ENCODE measurements around the gene STXBP5L. TPM values are rescaled to one million over a fixed set of nuclear protein-coding genes. Genes with fewer than 3 reads are reported as not detected.

Gene STXBP5L
- total RNA-seq, 1 donor from 2014 or later = 2.3 TPM

- Mint-ChIP-seq H3K9me3 (peaks cover 6% of the 10 kb centered on the region), H3K36me3 (no peaks in the 10 kb centered on the region), H3K4me3 (no peak overlapping the region), H3K27ac (no peak overlapping the region), H3K4me1 (no peaks in the 10 kb centered on the region), H3K27me3 (ENCODE audit: insufficient read depth, low read depth) (no peaks in the 10 kb centered on the region)
- TF ChIP-seq EZH2phosphoT487 (IDR thresholded peaks at IDR 0.05) (no peak), CTCF (IDR thresholded peaks at IDR 0.05) (no peak), EZH2 (IDR thresholded peaks at IDR 0.05) (no peak)
- no peaks in the 10 kb centered on the region for H3K4me1 ChIP-seq
- H3K27ac ChIP-seq = no peak overlapping the region
- H3K9ac ChIP-seq = no peak overlapping the region
- H3F3A ChIP-seq (ENCODE audit: low read depth) = no peaks in the 10 kb centered on the region
- no peak overlapping the region for H2AFZ ChIP-seq (replicated peaks)
- H3K79me2 ChIP-seq (ENCODE audit: low read depth) = no peaks in the 10 kb centered on the region
- H3K4me2 ChIP-seq = no peak overlapping the region
- DNase-seq (ENCODE audit: low spot score) = no peak
- H3K4me3 ChIP-seq = no peak overlapping the region
- no peaks in the 10 kb centered on the region for H4K20me1 ChIP-seq (ENCODE audit: low read depth)
- H3K36me3 ChIP-seq = no peaks in the 10 kb centered on the region
- no peaks in the 10 kb centered on the region for H3K9me3 ChIP-seq (ENCODE audit: low read depth)
- H3K27me3 ChIP-seq = no peaks in the 10 kb centered on the region
These were observed 344.7 kb downstream of the STXBP5L start for GRCh38 chr3:121252676-121253075.

- peaks cover 7% of the 10 kb centered on the region for H3K9me3 Mint-ChIP-seq
- no peaks in the 10 kb centered on the region for H3K4me1 Mint-ChIP-seq
- Histone ChIP-seq H3K27me3 (no peaks in the 10 kb centered on the region), H3K4me1 (no peaks in the 10 kb centered on the region), H3K27ac (no peak overlapping the region), H3F3A (ENCODE audit: low read depth) (no peaks in the 10 kb centered on the region), H3K4me3 (no peak overlapping the region), H3K9me3 (ENCODE audit: low read depth) (peaks cover 3% of the 10 kb centered on the region), H3K79me2 (ENCODE audit: low read depth) (no peaks in the 10 kb centered on the region), H2AFZ (replicated peaks) (no peak overlapping the region), H3K36me3 (no peaks in the 10 kb centered on the region), H3K4me2 (no peak overlapping the region), H4K20me1 (ENCODE audit: low read depth) (no peaks in the 10 kb centered on the region), H3K9ac (no peak overlapping the region)
- no peaks in the 10 kb centered on the region for H3K27me3 Mint-ChIP-seq (ENCODE audit: insufficient read depth, low read depth)
- DNase-seq (ENCODE audit: low spot score) = no peak
- TF ChIP-seq EZH2 (IDR thresholded peaks at IDR 0.05) (no peak), CTCF (IDR thresholded peaks at IDR 0.05) (no peak), EZH2phosphoT487 (IDR thresholded peaks at IDR 0.05) (no peak)
- no peaks in the 10 kb centered on the region for H3K36me3 Mint-ChIP-seq
- no peak overlapping the region for H3K4me3 Mint-ChIP-seq
- no peak overlapping the region for H3K27ac Mint-ChIP-seq
These were observed 361.4 kb downstream of the STXBP5L start for GRCh38 chr3:121269389-121269788.

- TF ChIP-seq EZH2phosphoT487 (IDR thresholded peaks at IDR 0.05) (no peak), CTCF (IDR thresholded peaks at IDR 0.05) (no peak), EZH2 (IDR thresholded peaks at IDR 0.05) (no peak)
- Histone ChIP-seq H3F3A (ENCODE audit: low read depth) (no peaks in the 10 kb centered on the region), H3K27me3 (no peaks in the 10 kb centered on the region), H3K9me3 (ENCODE audit: low read depth) (peaks cover 3% of the 10 kb centered on the region), H3K9ac (no peak overlapping the region), H2AFZ (replicated peaks) (no peak overlapping the region), H3K4me1 (no peaks in the 10 kb centered on the region), H3K27ac (no peak overlapping the region), H3K79me2 (ENCODE audit: low read depth) (no peaks in the 10 kb centered on the region), H3K4me2 (no peak overlapping the region), H4K20me1 (ENCODE audit: low read depth) (no peaks in the 10 kb centered on the region), H3K36me3 (no peaks in the 10 kb centered on the region), H3K4me3 (no peak overlapping the region)
- DNase-seq (ENCODE audit: low spot score) = no peak
- H3K4me3 Mint-ChIP-seq = no peak overlapping the region
- H3K36me3 Mint-ChIP-seq = no peaks in the 10 kb centered on the region
- H3K27me3 Mint-ChIP-seq (ENCODE audit: insufficient read depth, low read depth) = no peaks in the 10 kb centered on the region
- H3K27ac Mint-ChIP-seq = no peak overlapping the region
- H3K4me1 Mint-ChIP-seq = no peaks in the 10 kb centered on the region
- peaks cover 7% of the 10 kb centered on the region for H3K9me3 Mint-ChIP-seq
These were observed 366.4 kb downstream of the STXBP5L start for GRCh38 chr3:121274411-121274810.

Measured in neural progenitor cell (in vitro differentiated cells).